Activated naive CD8-positive, alpha-beta T cell treated with anti-CD3 and anti-CD28 coated beads, Interleukin-2, amount 50 U/mL, for 24 hours (primary cell): ENCODE measurements around the gene HCN3.
"Not testable (repeated sequence)": the region's sequence is repeated elsewhere in the genome, so short reads cannot be mapped to it uniquely, and the experiment has no call there.

ENCODE experiments used
- ATAC-seq: fragments of 150-1000 bp; cut with Tn5 transposase; one replicate; pipeline ENCODE4 v1.10.0; 2021
- DNase-seq: peaks from one replicate; pipeline ENCODE4 v3.0.0; 2021
- H3K27ac Mint-ChIP-seq: one replicate; pipeline ENCODE4 v1.8.0; 2021; ENCODE audit warnings: mild to moderate bottlenecking, mixed read lengths
- H3K27me3 Mint-ChIP-seq: one replicate; pipeline ENCODE4 v1.8.0; 2021; ENCODE audit warnings: mixed read lengths
- H3K36me3 Mint-ChIP-seq: one replicate; pipeline ENCODE4 v1.8.0; 2021; ENCODE audit warnings: low read depth, mixed read lengths
- H3K4me1 Mint-ChIP-seq: one replicate; pipeline ENCODE4 v1.8.0; 2021; ENCODE audit warnings: mixed read lengths
- H3K4me3 Mint-ChIP-seq: one replicate; pipeline ENCODE4 v1.8.0; 2021; ENCODE audit warnings: mild to moderate bottlenecking, moderate library complexity, mixed read lengths
- H3K9me3 Mint-ChIP-seq: one replicate; pipeline ENCODE4 v1.8.0; 2021; ENCODE audit warnings: mixed read lengths

The HCN3 gene

DNA sequence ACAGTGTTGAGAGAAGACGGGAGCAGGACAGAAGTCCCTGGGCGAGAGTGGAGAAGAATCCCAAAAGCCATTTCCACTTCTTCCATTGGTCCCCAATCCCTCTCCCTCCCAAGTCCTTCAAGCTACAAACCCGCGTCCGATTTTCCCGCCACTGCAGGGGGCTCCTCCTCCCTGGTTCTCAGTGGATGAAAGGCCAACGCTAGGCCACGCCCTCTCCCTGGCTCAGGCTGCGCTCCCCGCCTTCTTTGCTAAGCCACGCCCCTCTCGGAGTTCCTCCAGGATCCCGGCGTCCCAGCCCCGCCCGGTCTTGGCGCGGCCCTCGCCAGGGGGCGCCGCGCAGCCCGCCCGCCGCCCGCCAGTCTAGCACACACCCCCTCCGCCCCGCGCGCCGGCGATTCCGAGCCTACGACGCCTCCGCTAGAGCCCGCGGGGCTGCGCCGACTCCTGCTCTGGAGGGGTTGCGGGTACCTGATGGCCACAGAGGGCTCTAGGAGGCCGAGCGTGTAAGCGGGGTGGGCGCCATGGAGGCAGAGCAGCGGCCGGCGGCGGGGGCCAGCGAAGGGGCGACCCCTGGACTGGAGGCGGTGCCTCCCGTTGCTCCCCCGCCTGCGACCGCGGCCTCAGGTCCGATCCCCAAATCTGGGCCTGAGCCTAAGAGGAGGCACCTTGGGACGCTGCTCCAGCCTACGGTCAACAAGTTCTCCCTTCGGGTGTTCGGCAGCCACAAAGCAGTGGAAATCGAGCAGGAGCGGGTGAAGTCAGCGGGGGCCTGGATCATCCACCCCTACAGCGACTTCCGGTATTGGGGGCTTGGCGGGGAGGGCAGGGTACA lies at the start of gene HCN3:
TSS of gene HCN3 (plus strand) at position 394 of the 832 bp plus-strand sequence. CDS start at position 522, 128 bp downstream.
- Mint-ChIP-seq H3K9me3 (no peaks in the 10 kb centered on the region), H3K4me3 (peak within 1 kb of the TSS; percentile 74), H3K27ac (peak within 1 kb of the TSS; percentile 75), H3K4me1 (peaks cover 34% of the 10 kb centered on the region), H3K27me3 (no peaks in the 10 kb centered on the region), H3K36me3 (peaks cover 6% of the 10 kb centered on the region)
- DNase-seq, result peak; percentile 98
- peak; percentile 67 for ATAC-seq

DNA sequence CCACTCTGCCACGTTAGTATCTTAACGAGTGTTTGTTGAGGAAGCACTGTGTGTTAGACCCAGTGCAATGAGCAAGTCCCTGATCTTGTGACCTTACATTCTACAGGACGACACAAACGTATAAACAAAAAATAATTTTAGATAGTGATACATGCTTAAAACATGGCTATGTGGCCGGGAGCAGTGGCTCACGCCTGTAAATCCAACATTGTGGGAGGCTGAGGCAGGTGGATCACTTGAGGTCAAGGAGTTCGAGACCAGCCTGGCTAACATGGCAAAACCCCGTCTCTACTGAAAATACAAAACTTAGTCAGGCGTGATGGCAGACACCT lies 49.2 kb upstream of the HCN3 start:
- Mint-ChIP-seq H3K4me3 (peak overlapping the region; percentile 95), H3K4me1 (peaks cover 38% of the 10 kb centered on the region), H3K9me3 (no peaks in the 10 kb centered on the region), H3K27me3 (no peaks in the 10 kb centered on the region), H3K27ac (peak overlapping the region; percentile 89), H3K36me3 (peaks cover 12% of the 10 kb centered on the region)
- DNase-seq (no peak), ATAC-seq (no peak)

DNA sequence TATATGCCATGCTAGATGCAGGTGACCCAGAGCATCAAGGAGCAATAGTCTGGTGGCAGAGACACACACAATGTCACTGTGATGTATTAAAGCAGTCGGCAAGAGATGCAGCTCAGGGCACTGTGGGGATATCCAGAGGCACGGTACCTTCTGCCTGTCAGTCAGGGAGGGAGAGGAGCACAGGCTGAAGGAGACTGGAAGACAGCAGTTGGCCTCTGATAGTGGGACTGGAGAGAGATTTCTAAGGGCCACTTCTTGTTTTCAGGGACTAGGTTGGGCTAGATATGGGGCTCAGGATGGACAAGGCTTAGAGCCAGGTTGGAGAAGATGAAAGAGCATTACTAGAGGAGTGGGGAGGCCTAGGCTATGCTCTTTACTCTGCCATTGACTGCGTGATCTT lies 46.0 kb upstream of the HCN3 start:
- ATAC-seq, H3K36me3 Mint-ChIP-seq, DNase-seq, H3K27me3 Mint-ChIP-seq, H3K9me3 Mint-ChIP-seq, H3K4me3 Mint-ChIP-seq, H3K27ac Mint-ChIP-seq: not testable (repeated sequence)
- H3K4me1 Mint-ChIP-seq, result peaks cover 18% of the 10 kb centered on the region

DNA sequence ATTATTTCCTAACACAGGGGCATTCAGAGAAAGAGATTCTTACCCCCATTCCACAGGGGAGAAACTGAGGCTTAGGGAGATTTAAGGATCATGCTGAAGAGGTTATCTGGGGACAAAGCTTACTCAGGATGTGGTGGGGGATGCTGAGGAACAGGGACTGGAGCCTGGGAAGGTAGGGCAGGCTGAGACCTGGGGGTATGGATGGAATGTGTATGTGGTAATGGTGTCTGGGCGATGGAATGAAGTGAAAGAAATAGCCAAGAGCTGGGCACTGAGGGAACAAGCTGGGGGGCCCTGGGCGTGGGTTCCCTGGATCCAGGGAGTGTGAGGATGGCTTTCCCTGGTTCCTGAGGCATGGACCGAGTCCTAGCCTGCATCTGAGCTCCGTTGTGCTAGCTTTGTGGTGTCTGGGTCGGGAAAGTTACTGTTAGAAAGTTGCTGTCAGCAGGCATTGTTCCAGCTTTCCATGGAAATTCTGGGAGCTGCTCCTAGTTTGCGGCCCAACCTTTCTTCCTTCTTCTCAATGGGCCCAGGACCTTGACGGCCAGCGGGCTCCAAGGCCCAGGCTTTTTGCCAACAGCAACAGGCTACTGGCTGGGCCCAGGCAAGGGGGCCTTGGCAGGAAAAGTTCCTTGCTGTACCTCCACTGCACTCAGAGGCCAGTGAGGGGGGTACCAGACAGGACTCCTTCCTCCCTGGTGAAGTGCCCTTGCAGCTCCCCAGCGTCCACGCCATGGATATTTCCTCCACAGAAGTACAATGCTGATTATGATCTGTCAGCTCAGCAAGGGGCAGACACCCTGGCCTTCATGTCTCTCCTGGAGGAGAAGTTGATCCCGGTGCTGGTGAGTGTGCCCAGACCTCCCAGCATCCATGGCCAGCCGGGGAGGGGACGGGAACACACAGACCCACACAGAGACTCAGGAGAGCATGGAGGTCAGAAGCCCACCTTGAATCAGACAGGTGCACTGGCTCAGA lies 45.0 kb upstream of the HCN3 start:
- not testable (repeated sequence) for H3K9me3 Mint-ChIP-seq, H3K36me3 Mint-ChIP-seq, H3K27ac Mint-ChIP-seq

DNA sequence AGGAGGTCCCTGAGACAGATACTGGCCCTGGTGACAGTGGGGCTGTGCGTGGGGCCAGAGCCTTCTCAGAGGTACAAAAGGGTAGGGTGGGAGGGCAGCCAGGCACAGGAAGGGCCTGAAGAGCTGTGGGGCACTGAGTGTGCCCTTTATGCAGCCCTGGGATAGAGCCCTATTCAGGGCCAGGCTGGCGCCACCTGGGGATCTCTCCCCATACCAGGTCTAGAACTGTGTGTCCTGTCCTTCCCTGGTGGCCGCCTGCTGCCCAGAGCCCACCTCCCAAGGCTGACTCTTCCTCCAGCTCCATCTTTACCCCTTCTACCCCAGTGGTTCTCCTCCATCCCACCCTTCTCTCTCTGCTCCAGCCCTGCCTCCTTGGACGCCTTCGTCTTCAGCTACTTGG lies 43.8 kb upstream of the HCN3 start:
- not testable (repeated sequence) for H3K4me1 Mint-ChIP-seq, H3K9me3 Mint-ChIP-seq, H3K27me3 Mint-ChIP-seq, H3K36me3 Mint-ChIP-seq, ATAC-seq, H3K27ac Mint-ChIP-seq, H3K4me3 Mint-ChIP-seq, DNase-seq

More for the DNA sequence above, 45.0 kb upstream of the HCN3 start:
- not testable (repeated sequence) for H3K4me3 Mint-ChIP-seq, DNase-seq, ATAC-seq, H3K27me3 Mint-ChIP-seq
- peaks cover 15% of the 10 kb centered on the region for H3K4me1 Mint-ChIP-seq

DNA sequence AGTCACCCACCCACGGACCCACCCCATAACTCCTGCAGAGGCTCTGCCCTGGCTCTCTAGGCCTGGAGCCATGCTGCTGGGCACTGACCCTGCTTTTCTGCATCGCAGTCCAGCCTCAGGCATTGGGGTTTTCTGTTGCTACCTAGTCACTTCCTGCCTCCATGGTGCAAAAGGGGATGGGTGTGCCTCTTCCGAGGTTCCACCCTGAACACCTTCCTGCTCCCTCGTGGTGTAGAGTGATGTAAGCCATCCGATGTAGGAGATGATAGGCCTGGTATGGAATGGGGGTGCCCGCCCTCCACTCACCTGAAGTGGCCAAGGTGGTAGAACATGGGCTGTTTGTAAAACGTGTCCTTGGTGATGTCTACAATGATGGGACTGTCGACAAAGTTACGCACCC lies 41.9 kb upstream of the HCN3 start:
- not testable (repeated sequence) for ATAC-seq, H3K4me1 Mint-ChIP-seq, DNase-seq, H3K27ac Mint-ChIP-seq, H3K27me3 Mint-ChIP-seq, H3K4me3 Mint-ChIP-seq, H3K9me3 Mint-ChIP-seq
- H3K36me3 Mint-ChIP-seq, result peaks cover 11% of the 10 kb centered on the region

DNA sequence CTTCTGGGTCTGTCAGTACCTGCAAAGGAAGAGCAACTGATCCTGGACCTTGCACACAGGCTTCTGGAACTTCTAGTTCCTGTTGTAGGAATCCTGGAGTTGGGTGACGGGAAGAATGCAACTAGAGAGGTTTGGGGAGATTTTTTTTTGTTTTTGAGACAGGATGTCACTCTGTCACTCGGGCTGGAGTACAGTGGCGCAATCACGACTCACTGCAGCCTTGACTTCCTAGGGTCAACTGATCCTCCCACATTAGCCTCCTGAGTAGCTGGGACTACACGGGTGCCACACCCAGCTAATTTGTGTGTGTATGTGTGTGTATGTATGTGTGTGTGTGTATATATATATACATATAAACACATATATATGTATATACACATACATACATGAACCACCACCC lies 40.8 kb upstream of the HCN3 start:
- no peak for DNase-seq
- H3K4me1 Mint-ChIP-seq, result peaks cover 13% of the 10 kb centered on the region
- no peaks in the 10 kb centered on the region for H3K27me3 Mint-ChIP-seq
- no peak overlapping the region for H3K27ac Mint-ChIP-seq
- no peak for ATAC-seq
- H3K4me3 Mint-ChIP-seq, result no peak overlapping the region
- peaks cover 13% of the 10 kb centered on the region for H3K36me3 Mint-ChIP-seq
- no peaks in the 10 kb centered on the region for H3K9me3 Mint-ChIP-seq

DNA sequence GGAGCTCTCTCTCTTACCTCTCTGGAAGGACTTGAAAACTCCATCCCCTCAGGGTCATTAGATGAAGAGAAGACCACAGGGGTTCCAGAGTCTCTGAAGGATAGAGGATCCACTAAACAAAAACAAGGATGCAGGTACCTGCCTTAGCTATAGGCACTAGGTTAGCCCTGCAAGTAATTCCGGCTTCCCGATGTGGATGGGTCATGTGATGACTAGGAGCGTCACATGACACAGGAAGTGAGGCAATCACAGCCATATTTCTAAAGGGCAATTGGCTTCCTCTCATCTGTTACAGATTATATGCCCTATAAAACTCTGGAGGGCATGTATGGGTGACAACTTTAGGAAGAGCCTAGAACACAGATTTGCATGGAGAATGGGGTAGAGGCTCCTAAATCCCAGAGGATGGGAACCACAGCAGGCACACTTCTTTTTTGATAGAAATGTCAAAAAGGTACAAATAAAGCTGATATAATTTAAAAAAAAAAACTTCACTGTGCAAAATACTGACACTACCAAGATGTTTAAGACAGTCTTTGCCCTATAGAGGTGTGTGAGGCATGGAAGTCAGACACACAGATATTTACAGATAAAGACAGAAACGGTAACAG lies 36.1 kb upstream of the HCN3 start:
- H3K27ac Mint-ChIP-seq, result peak overlapping the region; percentile 88
- peaks cover 48% of the 10 kb centered on the region for H3K4me1 Mint-ChIP-seq
- ATAC-seq (peak; percentile 48), DNase-seq (peak; percentile 66)
- peak overlapping the region; percentile 82 for H3K4me3 Mint-ChIP-seq
- peaks cover 3% of the 10 kb centered on the region for H3K27me3 Mint-ChIP-seq
- H3K36me3 Mint-ChIP-seq, result peaks cover 11% of the 10 kb centered on the region
- H3K9me3 Mint-ChIP-seq, result peaks cover 4% of the 10 kb centered on the region

DNA sequence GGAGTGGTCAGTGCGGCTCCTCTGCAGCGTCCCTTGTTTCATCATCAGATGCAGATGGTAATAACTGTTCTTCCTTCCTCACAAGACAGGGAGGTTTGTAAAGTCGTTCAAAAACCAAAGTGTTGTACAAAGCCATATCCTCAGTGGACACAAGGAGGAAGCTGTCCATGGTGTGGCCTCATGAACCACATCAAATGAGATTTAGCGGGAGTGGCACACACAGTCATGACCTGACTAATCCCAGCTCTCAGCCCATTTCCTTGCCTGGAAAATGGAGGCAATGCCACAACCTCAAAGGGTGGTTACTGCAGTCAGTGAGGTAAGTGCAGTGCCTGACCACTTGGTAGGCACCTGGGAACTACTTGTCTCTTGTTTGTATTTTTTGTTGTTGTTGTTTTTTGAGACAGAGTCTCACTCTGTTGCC lies 35.4 kb upstream of the HCN3 start:
- ATAC-seq (no peak), DNase-seq (no peak)
- Mint-ChIP-seq H3K27ac (peak overlapping the region; percentile 88), H3K4me3 (peak overlapping the region; percentile 82), H3K4me1 (peaks cover 48% of the 10 kb centered on the region), H3K27me3 (peaks cover 3% of the 10 kb centered on the region), H3K9me3 (peaks cover 4% of the 10 kb centered on the region), H3K36me3 (peaks cover 9% of the 10 kb centered on the region)

DNA sequence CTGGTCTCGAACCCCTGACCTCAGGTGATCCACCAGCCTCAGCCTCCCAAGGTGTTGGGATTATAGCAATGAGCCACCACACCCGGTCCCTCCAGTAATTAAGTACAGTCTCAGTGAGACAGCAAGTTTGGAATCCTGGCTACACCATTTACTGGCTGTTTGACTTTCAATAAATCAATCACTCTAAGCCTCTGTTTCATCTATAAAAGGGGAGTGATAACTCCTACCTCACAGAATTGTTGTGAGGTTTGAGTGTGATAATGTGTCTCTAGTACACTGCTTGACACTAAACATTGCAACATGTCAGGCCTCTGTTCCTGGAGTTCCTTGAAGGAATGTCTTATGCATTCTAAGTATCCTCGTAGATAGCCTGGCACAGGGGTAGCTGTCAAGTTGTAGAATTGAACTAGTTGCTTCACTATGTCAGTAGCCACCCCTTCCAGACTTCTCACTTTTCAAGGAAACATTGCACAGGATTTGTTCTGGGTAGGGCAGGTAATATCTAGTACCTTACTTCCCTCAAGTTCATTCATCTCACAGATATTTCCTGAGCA lies 34.4 kb upstream of the HCN3 start:
- ATAC-seq, result no peak
- Mint-ChIP-seq H3K4me3 (peak overlapping the region; percentile 81), H3K27me3 (peaks cover 3% of the 10 kb centered on the region), H3K36me3 (peaks cover 9% of the 10 kb centered on the region), H3K9me3 (peaks cover 4% of the 10 kb centered on the region), H3K27ac (peak overlapping the region; percentile 86), H3K4me1 (peaks cover 48% of the 10 kb centered on the region)
- DNase-seq, result no peak

DNA sequence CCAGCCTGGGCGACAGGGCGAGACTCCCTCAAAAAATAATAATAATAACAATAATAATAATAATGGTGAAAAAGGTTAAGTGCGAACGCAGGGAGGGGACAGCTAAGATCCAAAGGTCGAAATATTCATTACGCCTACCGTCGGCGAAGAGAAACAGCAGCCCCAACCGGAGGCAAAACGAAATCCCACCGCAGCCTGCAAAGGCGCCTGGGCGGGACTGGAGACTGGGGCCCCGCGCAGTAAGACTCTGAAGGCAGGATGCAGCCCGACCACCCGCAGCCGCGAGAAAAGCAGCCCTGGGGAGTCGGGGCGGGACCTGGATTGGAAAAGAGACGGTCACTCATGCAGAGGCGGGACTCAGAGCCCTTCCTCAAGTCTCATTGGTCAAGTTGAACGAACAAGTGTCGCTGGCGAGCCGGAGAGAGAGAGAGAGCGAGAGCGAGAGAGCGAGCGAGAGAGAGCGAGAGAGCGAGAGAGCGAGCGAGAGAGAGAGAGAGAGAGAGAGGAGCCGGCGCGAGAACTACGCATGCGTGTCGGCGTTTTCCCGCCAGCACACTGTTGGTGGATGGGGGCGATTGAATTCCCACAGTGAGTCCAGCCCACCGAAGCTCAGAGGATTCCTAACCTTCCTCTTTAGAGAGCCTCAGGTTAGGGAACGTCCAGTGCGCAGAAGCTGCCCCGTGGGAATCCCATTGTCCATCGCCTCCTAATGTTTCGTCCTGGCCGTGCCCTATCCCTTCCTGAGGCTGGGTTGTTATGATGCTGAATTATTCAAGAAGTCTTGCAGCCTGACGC lies 32.7 kb upstream of the HCN3 start:
- peak; percentile 96 for DNase-seq
- H3K4me3 Mint-ChIP-seq, result peak overlapping the region; percentile 81
- peaks cover 48% of the 10 kb centered on the region for H3K4me1 Mint-ChIP-seq
- H3K27me3 Mint-ChIP-seq, result peaks cover 3% of the 10 kb centered on the region
- H3K9me3 Mint-ChIP-seq, result peaks cover 4% of the 10 kb centered on the region
- H3K27ac Mint-ChIP-seq, result peak overlapping the region; percentile 98
- ATAC-seq, result peak; percentile 96
- peaks cover 7% of the 10 kb centered on the region for H3K36me3 Mint-ChIP-seq

DNA sequence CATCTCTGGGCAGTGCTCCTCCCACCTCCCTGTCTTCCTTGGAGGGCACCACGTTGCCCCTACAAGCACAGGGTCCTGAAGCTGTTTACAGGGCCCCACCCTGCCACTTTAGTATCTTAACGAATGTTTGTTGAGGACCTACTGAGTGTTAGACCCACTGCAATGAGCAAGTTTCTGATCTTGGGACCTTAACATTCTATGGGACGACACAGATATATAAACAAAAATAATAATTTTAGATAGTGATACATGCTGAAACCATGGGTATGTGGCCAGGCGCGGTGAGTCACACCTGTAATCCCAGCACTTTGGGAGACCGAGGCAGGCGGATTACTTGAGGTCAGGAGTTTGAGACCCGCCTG lies 32.1 kb upstream of the HCN3 start:
- Mint-ChIP-seq H3K4me1 (peaks cover 51% of the 10 kb centered on the region), H3K9me3 (peaks cover 4% of the 10 kb centered on the region), H3K36me3 (peaks cover 7% of the 10 kb centered on the region), H3K27ac (peak overlapping the region; percentile 98), H3K27me3 (peaks cover 3% of the 10 kb centered on the region), H3K4me3 (peak overlapping the region; percentile 81)
- ATAC-seq (no peak), DNase-seq (no peak)

DNA sequence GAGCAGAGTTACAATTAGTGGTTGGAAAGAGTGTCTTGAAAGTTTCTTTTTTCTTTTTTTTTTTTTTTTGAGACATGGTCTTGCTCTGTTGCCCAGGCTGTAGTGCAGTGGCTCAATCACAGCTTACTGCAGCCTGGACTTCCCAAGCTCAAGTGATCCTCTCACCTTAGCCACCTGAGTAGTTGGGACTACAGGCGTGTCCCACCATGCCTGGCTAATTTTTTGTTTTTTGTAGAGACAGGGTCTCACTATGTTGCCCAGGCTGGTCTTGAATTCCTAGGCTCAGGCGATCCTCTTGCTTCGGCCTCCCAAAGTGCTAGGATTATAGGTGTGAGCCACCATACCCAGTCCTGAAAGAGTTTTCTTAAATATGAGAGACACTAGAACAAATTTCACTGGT lies 30.5 kb upstream of the HCN3 start:
- not testable (repeated sequence) for H3K36me3 Mint-ChIP-seq, H3K27ac Mint-ChIP-seq, ATAC-seq, DNase-seq, H3K9me3 Mint-ChIP-seq, H3K4me3 Mint-ChIP-seq, H3K27me3 Mint-ChIP-seq
- peaks cover 40% of the 10 kb centered on the region for H3K4me1 Mint-ChIP-seq
